AG04449 (cell line): ENCODE measurements around the gene PDZD4.

Experiments used
- CTCF ChIA-PET: fragments of 350-600 bp; formaldehyde crosslinking; extraction: SDS; loops from one replicate; lab custom pipeline; 2021; ENCODE audit warnings: antibody characterized with exemption; lab: Yijun Ruan, JAX
- POLR2A ChIA-PET: fragments of 400-600, 350-600 bp; formaldehyde crosslinking; extraction: SDS; loops from one replicate; lab custom pipeline; 2020; ENCODE audit warnings: antibody characterized with exemption, inconsistent platforms; lab: Yijun Ruan, JAX
- DNase-seq: peaks from one replicate; pipeline ENCODE4 v3.0.0-alpha.2; 2010; ENCODE audit warnings: low read depth, low spot score
- H3K4me3 ChIP-seq: 2 replicates; pipeline ENCODE4 v1.5.1; 2011; ENCODE audit warnings: low read depth, mild to moderate bottlenecking, control low read depth, low read length
- CTCF ChIP-seq: IDR thresholded peaks from one replicate; pipeline ENCODE4 v1.5.1; 2011; ENCODE audit warnings: mild to moderate bottlenecking, moderate library complexity, low read length, control low read depth, inconsistent platforms; ENCODE audit not compliant: insufficient read depth; ENCODE audit errors: missing control alignments

Gene PDZD4

GRCh38 chrX:153829799-153830639 lies at the start of gene PDZD4:
TSS of gene PDZD4 (minus strand) at chrX:153830544. CDS start at chrX:153830298, 246 bp downstream.
- no peak for TF ChIP-seq CTCF
- ChIA-PET POLR2A (no interaction called here), CTCF (no interaction called here)
- no peak for DNase-seq
- no peak within 1 kb of the TSS for H3K4me3 ChIP-seq

- ChIA-PET POLR2A (interaction anchor here (1.4 kb wide), 1 partner anchor 86 kb away, joined by 6 read pairs; the partner anchor contains the start of genes IDH3G and SSR4), CTCF (no interaction called here)
Measured at GRCh38 chrX:153879741-153880439, 49.5 kb upstream of the PDZD4 start.

GRCh38 chrX:153878969-153879653 lies 48.8 kb upstream of the PDZD4 start:
- DNase-seq = no peak
- CTCF ChIA-PET = no interaction called here
- TF ChIP-seq CTCF = no peak
- POLR2A ChIA-PET = interaction anchor here (1.4 kb wide), 1 partner anchor 85 kb away, joined by 6 read pairs; the partner anchor contains the start of genes IDH3G and SSR4
- no peak overlapping the region for H3K4me3 ChIP-seq

More at GRCh38 chrX:153879741-153880439, 49.5 kb upstream of the PDZD4 start:
- no peak for TF ChIP-seq CTCF
- no peak for DNase-seq
- H3K4me3 ChIP-seq = no peak overlapping the region

- ChIA-PET CTCF (no interaction called here), POLR2A (interaction anchor here (0.6 to 1.4 kb wide), 2 partner anchors 22 to 84 kb away, joined by 4 to 6 read pairs; partner anchors contain the start of genes IDH3G and SSR4)
- no peak for TF ChIP-seq CTCF
- no peak overlapping the region for H3K4me3 ChIP-seq
- no peak for DNase-seq
Measured at GRCh38 chrX:153878345-153878744, 48.0 kb upstream of the PDZD4 start.

- ChIA-PET CTCF (no interaction called here), POLR2A (interaction anchor here (0.6 kb wide), 1 partner anchor 23 kb away, joined by 4 read pairs; no protein-coding TSS in a partner anchor)
- DNase-seq = no peak
- no peak for TF ChIP-seq CTCF
- H3K4me3 ChIP-seq = no peak overlapping the region
Measured at GRCh38 chrX:153877571-153878261, 47.4 kb upstream of the PDZD4 start.
